ENCODE results near the gene NEU2.

NEU2 gene

GRCh38 chr2:232994446-232994845 lies 38.0 kb upstream of the NEU2 start:
- H3F3A ChIP-seq (ENCODE audit: insufficient read depth, low read length) = no peaks in the 10 kb centered on the region
- no peak overlapping the region for H3K4me3 ChIP-seq (ENCODE audit: low read depth, low read length, poor library complexity, severe bottlenecking)
- H3K4me2 ChIP-seq (ENCODE audit: low read length) = no peak overlapping the region
- no peaks in the 10 kb centered on the region for H3K4me1 ChIP-seq (ENCODE audit: insufficient read depth, low read length, severe bottlenecking)
- H3K9me2 ChIP-seq (ENCODE audit: low read depth, low read length) = no peaks in the 10 kb centered on the region
- H4K20me1 ChIP-seq (ENCODE audit: insufficient read depth, low read length) = no peaks in the 10 kb centered on the region
- H2AFZ ChIP-seq (ENCODE audit: low read length) = no peak overlapping the region
- no peaks in the 10 kb centered on the region for H3K79me2 ChIP-seq (ENCODE audit: insufficient read depth, low read length)
- no peak overlapping the region for H3K9ac ChIP-seq (ENCODE audit: low read length)
- no peaks in the 10 kb centered on the region for H3K36me3 ChIP-seq (ENCODE audit: insufficient read depth, low read length)
- no peaks in the 10 kb centered on the region for H3K27me3 ChIP-seq (ENCODE audit: insufficient read depth, low read length)
- TF ChIP-seq EZH2 (IDR thresholded peaks at IDR 0.05; ENCODE audit: borderline replicate concordance, low read length) = no peak
- TF ChIP-seq CTCF (IDR thresholded peaks at IDR 0.05; ENCODE audit: low read length) = no peak
- no peaks in the 10 kb centered on the region for H3K9me3 ChIP-seq (ENCODE audit: low read length)
- no peak overlapping the region for H3K27ac ChIP-seq (ENCODE audit: low read depth, low read length, poor library complexity, severe bottlenecking)

DNA sequence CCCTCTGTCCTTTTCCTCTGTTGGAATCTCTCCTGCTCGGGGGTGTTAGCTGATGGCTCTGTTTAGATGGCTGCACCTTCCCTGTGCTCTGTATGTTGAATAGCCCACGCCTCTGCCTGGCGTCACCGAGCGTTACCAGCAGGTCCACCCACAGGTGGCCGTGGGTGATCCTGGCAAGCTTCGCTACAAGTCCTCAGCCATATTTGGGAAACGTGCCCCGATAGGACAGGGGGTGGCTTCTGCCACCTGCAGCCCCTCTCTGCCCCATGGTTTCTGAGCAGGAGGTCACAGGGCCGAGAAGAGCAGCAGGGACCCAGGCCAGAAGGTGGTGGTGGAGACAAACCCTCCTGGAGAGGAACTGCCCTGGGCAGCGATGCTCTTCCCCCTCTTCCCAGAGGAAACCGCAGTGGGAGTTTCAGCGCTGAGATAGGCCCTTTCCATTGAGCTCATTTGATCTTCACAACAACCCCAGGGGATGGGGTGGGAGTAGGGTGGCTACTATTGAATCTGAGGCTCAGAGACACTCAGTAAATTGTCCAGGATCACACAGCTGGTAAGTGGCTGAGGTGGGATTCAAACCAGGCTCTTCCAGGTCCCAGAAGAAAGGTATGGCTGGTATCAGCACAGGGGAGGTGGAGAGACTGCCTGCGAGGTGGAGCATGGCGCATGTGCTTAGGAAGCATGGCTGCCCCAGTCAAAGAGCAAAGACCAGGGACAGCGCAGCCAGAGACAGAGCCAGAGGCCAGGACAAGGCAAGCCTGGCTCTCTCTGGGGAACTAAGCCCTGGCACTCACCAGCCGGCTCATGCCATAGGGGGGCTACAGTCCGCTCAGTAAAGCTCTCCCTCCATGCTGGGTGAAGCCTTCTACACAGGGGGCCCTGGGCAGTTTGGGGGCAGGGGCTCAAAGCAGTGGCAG lies 34.5 kb upstream of the NEU2 start:
- Histone ChIP-seq H4K20me1 (ENCODE audit: insufficient read depth, low read length) (no peaks in the 10 kb centered on the region), H3K4me3 (ENCODE audit: low read depth, low read length, poor library complexity, severe bottlenecking) (no peak overlapping the region), H2AFZ (ENCODE audit: low read length) (no peak overlapping the region), H3K9ac (ENCODE audit: low read length) (no peak overlapping the region), H3K27ac (ENCODE audit: low read depth, low read length, poor library complexity, severe bottlenecking) (no peak overlapping the region), H3K4me1 (ENCODE audit: insufficient read depth, low read length, severe bottlenecking) (no peaks in the 10 kb centered on the region), H3K79me2 (ENCODE audit: insufficient read depth, low read length) (no peaks in the 10 kb centered on the region), H3K27me3 (ENCODE audit: insufficient read depth, low read length) (no peaks in the 10 kb centered on the region; the same call in 1 of the 2 replicates), H3K36me3 (ENCODE audit: insufficient read depth, low read length) (no peaks in the 10 kb centered on the region), H3F3A (ENCODE audit: insufficient read depth, low read length) (no peaks in the 10 kb centered on the region), H3K9me2 (ENCODE audit: low read depth, low read length) (no peaks in the 10 kb centered on the region), H3K9me3 (ENCODE audit: low read length) (no peaks in the 10 kb centered on the region), H3K4me2 (ENCODE audit: low read length) (no peak overlapping the region)
- TF ChIP-seq CTCF (IDR thresholded peaks at IDR 0.05; ENCODE audit: low read length) = no peak
- TF ChIP-seq EZH2 (IDR thresholded peaks at IDR 0.05; ENCODE audit: borderline replicate concordance, low read length) = no peak

- Histone ChIP-seq H4K20me1 (ENCODE audit: insufficient read depth, low read length) (no peaks in the 10 kb centered on the region), H3F3A (ENCODE audit: insufficient read depth, low read length) (no peaks in the 10 kb centered on the region), H3K4me1 (ENCODE audit: insufficient read depth, low read length, severe bottlenecking) (no peaks in the 10 kb centered on the region), H3K9me2 (ENCODE audit: low read depth, low read length) (no peaks in the 10 kb centered on the region), H3K79me2 (ENCODE audit: insufficient read depth, low read length) (no peaks in the 10 kb centered on the region), H2AFZ (ENCODE audit: low read length) (no peak overlapping the region), H3K4me3 (ENCODE audit: low read depth, low read length, poor library complexity, severe bottlenecking) (no peak overlapping the region), H3K9ac (ENCODE audit: low read length) (no peak overlapping the region), H3K36me3 (ENCODE audit: insufficient read depth, low read length) (no peaks in the 10 kb centered on the region), H3K27ac (ENCODE audit: low read depth, low read length, poor library complexity, severe bottlenecking) (no peak overlapping the region), H3K9me3 (ENCODE audit: low read length) (no peaks in the 10 kb centered on the region), H3K4me2 (ENCODE audit: low read length) (no peak overlapping the region), H3K27me3 (ENCODE audit: insufficient read depth, low read length) (no peaks in the 10 kb centered on the region; the same call in 1 of the 2 replicates)
- TF ChIP-seq EZH2 (IDR thresholded peaks at IDR 0.05; ENCODE audit: borderline replicate concordance, low read length) = no peak
- no peak for TF ChIP-seq CTCF (IDR thresholded peaks at IDR 0.05; ENCODE audit: low read length)
Measured at GRCh38 chr2:232998666-232998985, 33.8 kb upstream of the NEU2 start.
